ENCODE results near the gene MYL5.
A peak's percentile ranks its signal among the peaks of the same experiment; 100 is the strongest.

MYL5 gene

DNA sequence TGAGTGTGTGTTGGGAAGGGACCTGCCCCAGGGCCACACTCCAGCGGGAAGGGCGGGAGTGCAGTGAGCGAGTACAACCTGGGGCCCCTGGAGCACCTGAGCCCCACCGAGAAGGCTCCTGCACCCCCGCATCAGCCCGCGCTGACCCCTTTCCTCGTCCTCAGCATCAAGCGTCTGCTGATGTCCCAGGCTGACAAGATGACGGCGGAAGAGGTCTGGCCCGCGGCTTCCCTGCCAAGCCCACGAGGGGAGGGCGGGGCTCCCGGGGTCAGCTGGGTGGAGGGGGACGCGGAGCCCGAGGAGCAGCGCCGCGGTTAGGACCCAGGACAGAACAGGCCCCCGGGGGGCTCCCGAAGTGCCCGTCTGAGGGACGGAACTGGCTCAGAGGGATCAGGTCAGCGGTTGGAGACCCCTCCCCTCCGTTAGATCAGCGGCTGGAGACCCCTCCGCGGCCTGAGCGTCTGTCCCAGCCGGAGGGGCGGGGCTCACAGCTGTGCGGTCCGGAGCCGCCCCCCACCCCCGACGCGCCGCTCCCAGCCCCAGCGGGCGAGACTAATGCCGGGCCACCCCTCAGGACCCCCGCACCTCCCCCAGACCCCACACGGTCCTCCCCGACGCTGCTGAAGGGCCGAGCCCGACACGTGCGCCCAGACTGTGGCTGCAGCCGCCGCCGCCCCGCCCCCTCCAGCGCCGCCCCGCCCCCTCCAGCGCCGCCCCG is 6.7 kb downstream of the MYL5 start:
- DNase-seq (peak; percentile 69), ATAC-seq (peak; percentile 47)
- Mint-ChIP-seq H3K27ac (no peak overlapping the region), H3K27me3 (peaks cover 4% of the 10 kb centered on the region), H3K9me3 (no peaks in the 10 kb centered on the region), H3K4me3 (peak overlapping the region; percentile 54), H3K36me3 (ENCODE audit: low read depth) (no peaks in the 10 kb centered on the region), H3K4me1 (peaks cover 12% of the 10 kb centered on the region)

- Mint-ChIP-seq H3K4me3 (no peak overlapping the region), H3K27ac (no peak overlapping the region), H3K27me3 (peaks cover 4% of the 10 kb centered on the region), H3K36me3 (ENCODE audit: low read depth) (no peaks in the 10 kb centered on the region), H3K4me1 (peaks cover 9% of the 10 kb centered on the region), H3K9me3 (no peaks in the 10 kb centered on the region)
- no peak for DNase-seq
- ATAC-seq: no peak
Measured at GRCh38 chr4:681736-682451, 7.6 kb downstream of the MYL5 start.

- DNase-seq (no peak), ATAC-seq (no peak)
- Mint-ChIP-seq H3K9me3 (no peaks in the 10 kb centered on the region), H3K4me3 (no peak overlapping the region), H3K36me3 (ENCODE audit: low read depth) (no peaks in the 10 kb centered on the region), H3K27ac (no peak overlapping the region), H3K4me1 (peaks cover 9% of the 10 kb centered on the region), H3K27me3 (peaks cover 4% of the 10 kb centered on the region)
Measured at GRCh38 chr4:682490-683172, 8.3 kb downstream of the MYL5 start.

- ATAC-seq: no peak
Measured at GRCh38 chr4:683247-683897, 9.0 kb downstream of the MYL5 start.

GRCh38 chr4:683982-684622 is 9.8 kb downstream of the MYL5 start:
- Mint-ChIP-seq H3K27ac (no peak overlapping the region), H3K36me3 (ENCODE audit: low read depth) (no peaks in the 10 kb centered on the region), H3K4me1 (peaks cover 9% of the 10 kb centered on the region), H3K9me3 (no peaks in the 10 kb centered on the region), H3K27me3 (peaks cover 7% of the 10 kb centered on the region), H3K4me3 (no peak overlapping the region)
- peak; percentile 45 for DNase-seq
- peak; percentile 5 for ATAC-seq

More at GRCh38 chr4:683247-683897, 9.0 kb downstream of the MYL5 start:
- Mint-ChIP-seq H3K36me3 (ENCODE audit: low read depth) (no peaks in the 10 kb centered on the region), H3K4me1 (peaks cover 9% of the 10 kb centered on the region), H3K4me3 (no peak overlapping the region), H3K27ac (no peak overlapping the region), H3K9me3 (no peaks in the 10 kb centered on the region), H3K27me3 (peaks cover 7% of the 10 kb centered on the region)
- DNase-seq: no peak

DNA sequence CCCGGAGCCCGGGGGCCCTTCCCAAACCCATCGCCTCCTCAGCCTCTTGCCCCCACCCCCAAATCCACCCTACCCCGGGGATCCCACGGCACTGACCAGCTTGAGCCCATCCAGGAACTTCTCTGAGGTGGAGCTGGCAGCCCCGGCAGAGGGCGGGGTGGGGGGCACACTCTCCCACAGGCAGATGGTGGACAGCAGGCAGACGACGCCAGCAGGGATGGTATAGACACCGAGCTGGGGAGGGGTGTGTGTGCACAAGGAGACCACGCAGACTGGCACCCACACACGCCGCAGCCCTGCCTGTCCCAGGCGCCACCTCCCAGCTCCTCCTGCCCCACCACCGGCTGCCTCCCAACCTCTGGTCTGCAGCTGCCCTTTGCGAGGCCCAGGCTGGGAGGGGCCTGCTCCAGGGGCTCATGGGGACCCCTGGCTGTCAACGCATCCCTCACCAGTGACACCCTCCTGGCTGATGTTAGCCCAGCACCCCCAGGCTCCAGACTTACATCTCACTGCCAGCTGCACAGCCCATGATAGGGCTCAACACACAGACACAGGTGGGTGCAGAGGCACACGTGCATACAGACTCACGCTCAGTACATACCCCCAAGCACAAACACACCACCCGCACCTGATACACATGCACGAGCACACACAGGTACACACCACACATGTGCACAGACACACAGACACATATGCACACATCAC is 10.4 kb downstream of the MYL5 start:
- DNase-seq: no peak
- Mint-ChIP-seq H3K4me1 (peaks cover 9% of the 10 kb centered on the region), H3K9me3 (no peaks in the 10 kb centered on the region), H3K27me3 (peaks cover 7% of the 10 kb centered on the region), H3K36me3 (ENCODE audit: low read depth) (no peaks in the 10 kb centered on the region), H3K4me3 (no peak overlapping the region), H3K27ac (no peak overlapping the region)
- ATAC-seq: no peak

DNA sequence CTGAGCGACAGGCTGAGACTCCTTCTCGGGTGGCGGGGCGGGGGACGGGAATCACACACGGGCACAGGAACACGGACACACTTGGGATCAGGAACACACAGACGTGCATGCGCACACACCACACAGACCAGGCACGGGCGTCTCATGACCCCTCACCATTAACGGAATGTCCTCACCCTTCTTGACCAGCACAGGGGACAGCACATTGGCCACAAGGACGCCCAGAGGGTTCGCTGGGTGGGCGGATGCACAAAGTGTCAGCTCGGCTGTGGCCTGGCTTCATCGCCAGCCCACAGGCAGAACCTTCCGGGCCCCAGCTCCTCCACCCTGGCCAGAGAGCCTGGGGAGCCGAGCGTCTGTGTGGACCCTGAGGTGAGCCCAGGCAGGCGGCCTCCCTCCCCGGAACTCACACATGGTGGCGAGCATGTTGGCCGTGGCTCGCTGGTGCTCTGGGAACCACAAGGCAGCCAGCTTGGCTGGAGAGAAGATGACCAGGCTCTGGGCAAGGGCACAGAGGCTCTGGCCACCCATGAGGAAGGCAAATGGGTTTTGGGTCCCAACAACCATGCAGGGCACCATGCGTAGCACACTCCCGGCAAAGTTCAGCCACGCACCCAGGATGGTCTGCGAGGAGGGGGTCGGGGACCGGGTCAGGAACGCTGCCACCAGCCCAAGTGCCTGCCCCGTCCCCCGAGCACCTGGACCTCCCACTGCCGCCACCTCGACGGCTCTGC is 11.5 kb downstream of the MYL5 start:
- peaks cover 2% of the 10 kb centered on the region for H3K4me1 Mint-ChIP-seq
- H3K4me3 Mint-ChIP-seq: no peak overlapping the region
- no peaks in the 10 kb centered on the region for H3K36me3 Mint-ChIP-seq (ENCODE audit: low read depth)
- H3K9me3 Mint-ChIP-seq: no peaks in the 10 kb centered on the region
- no peak for ATAC-seq
- no peak overlapping the region for H3K27ac Mint-ChIP-seq
- no peak for DNase-seq
- H3K27me3 Mint-ChIP-seq: peaks cover 7% of the 10 kb centered on the region

DNA sequence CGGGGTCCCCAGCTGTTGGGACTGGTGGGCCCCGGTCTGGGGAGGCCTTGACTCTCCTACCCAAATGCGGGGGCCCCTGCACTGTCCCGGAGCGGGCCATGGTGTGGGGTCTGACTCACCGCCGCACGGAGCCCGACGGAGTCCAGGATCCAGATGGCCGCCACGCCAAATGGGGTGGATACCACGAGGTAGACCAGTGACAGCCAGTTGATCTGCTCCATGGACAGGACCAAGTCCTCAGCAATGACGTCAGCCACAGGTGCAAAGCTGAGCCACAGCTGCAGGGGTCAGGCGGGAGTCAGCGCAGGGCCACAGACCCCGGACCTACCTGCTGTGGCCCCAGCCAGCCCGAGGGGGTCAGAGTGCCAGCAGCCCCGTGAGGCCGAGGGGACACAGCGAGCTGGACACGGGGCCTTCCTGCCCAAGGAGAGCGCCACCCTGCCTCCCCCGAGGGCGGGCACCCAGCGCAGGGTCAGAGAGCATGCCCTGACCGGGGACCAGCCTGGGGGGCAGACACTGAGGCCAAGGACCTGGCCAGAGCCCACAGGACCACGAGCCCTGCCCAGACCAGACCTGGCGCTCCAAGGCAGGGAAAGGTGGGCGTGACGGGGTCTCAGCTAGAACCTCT is 12.2 kb downstream of the MYL5 start:
- H3K36me3 Mint-ChIP-seq (ENCODE audit: low read depth): no peaks in the 10 kb centered on the region
- H3K9me3 Mint-ChIP-seq: no peaks in the 10 kb centered on the region
- H3K4me1 Mint-ChIP-seq: peaks cover 1% of the 10 kb centered on the region
- H3K4me3 Mint-ChIP-seq: no peak overlapping the region
- DNase-seq (no peak), ATAC-seq (no peak)
- H3K27ac Mint-ChIP-seq: no peak overlapping the region
- H3K27me3 Mint-ChIP-seq: peaks cover 7% of the 10 kb centered on the region

DNA sequence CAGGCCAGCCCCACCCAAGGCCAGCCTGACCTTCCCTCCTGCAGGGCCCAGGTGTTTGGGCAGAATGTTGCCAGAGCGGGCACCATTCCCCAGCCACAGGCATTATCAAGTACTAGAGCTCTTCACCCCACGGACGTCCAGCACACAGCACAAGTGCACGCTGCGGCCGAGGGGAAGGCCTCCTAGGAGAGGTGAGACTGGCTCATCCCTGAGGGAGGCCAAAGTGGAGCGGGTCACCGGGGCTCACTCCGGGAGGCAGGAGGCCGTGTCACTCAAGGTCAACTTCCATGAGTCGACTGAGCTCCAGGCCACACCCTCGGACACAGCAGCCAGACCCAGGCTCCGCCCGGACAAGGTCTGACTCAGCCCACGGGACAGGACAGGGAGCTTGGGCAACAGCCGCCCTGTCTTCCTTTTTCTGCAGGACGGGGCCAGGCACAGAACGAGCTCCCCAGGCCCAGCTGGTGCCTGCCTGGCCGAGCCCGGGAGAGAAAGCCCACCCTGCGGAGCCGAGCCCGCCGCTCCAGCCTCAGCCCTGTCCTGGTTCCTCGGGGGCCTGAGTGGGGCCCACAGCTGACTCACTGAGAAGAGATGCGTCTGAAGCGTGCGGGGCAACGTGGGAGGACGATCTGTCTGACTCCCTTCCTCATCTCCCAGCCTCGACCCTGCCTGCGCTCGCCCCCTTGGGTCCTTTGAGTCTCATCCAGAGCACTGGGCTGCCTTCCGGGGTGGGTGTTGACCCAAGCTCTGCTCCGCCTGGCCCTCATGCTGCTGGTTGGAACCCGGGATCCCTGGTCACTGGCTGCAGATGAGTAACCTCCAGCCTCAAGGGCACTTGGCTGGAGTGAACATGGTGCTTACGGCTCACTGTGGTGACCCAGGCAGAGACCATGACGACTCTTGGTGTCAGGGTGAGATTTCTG is 13.0 kb downstream of the MYL5 start:
- Mint-ChIP-seq H3K27me3 (peaks cover 7% of the 10 kb centered on the region), H3K4me3 (no peak overlapping the region), H3K36me3 (ENCODE audit: low read depth) (no peaks in the 10 kb centered on the region), H3K4me1 (no peaks in the 10 kb centered on the region), H3K9me3 (no peaks in the 10 kb centered on the region), H3K27ac (no peak overlapping the region)
- ATAC-seq (no peak), DNase-seq (no peak)

- Mint-ChIP-seq H3K27ac (no peak overlapping the region), H3K4me1 (no peaks in the 10 kb centered on the region), H3K36me3 (ENCODE audit: low read depth) (no peaks in the 10 kb centered on the region), H3K27me3 (peaks cover 7% of the 10 kb centered on the region), H3K9me3 (no peaks in the 10 kb centered on the region), H3K4me3 (no peak overlapping the region)
- DNase-seq: no peak
- ATAC-seq: no peak
Measured at GRCh38 chr4:687971-688853, 13.9 kb downstream of the MYL5 start.

- no peak within 1 kb of the TSS for H3K27ac Mint-ChIP-seq
- no peaks in the 10 kb centered on the region for H3K36me3 Mint-ChIP-seq (ENCODE audit: low read depth)
- DNase-seq: no peak
- H3K9me3 Mint-ChIP-seq: no peaks in the 10 kb centered on the region
- H3K4me1 Mint-ChIP-seq: no peaks in the 10 kb centered on the region
- H3K4me3 Mint-ChIP-seq: no peak within 1 kb of the TSS
- peaks cover 7% of the 10 kb centered on the region for H3K27me3 Mint-ChIP-seq
- ATAC-seq: no peak
Measured at GRCh38 chr4:688854-689681, 14.7 kb downstream of the MYL5 start, which contains the start of gene SLC49A3. SLC49A3 (minus strand) TSS chr4:689151; CDS start chr4:689127, 24 bp downstream.
